ENCODE measurements around the gene FFAR3.
A peak's percentile ranks its signal among the peaks of the same experiment; 100 is the strongest.
"Not testable (repeated sequence)": the region's sequence is repeated elsewhere in the genome, so short reads cannot be mapped to it uniquely, and the experiment has no call there.

The FFAR3 gene

GRCh38 chr19:35351411-35352176 lies 6.7 kb upstream of the FFAR3 start:
- DNase-seq, result no peak

- DNase-seq, result no peak
Measured at GRCh38 chr19:35352177-35352447, 6.1 kb upstream of the FFAR3 start.

GRCh38 chr19:35352448-35353304 lies 5.6 kb upstream of the FFAR3 start:
- peak; percentile 66 to 74 for DNase-seq

GRCh38 chr19:35353635-35354034 lies 4.6 kb upstream of the FFAR3 start:
- DNase-seq, result no peak

- no peak for DNase-seq
Measured at GRCh38 chr19:35354898-35355297, 3.4 kb upstream of the FFAR3 start.

- DNase-seq, result no peak
Measured at GRCh38 chr19:35355791-35356460, 2.3 kb upstream of the FFAR3 start.

- not testable (repeated sequence) for DNase-seq
Measured at GRCh38 chr19:35358834-35359233, 574 bp downstream of the FFAR3 start.

- DNase-seq, result not testable (repeated sequence)
Measured at GRCh38 chr19:35359395-35359794, 1.1 kb downstream of the FFAR3 start.

- DNase-seq, result not testable (repeated sequence)
Measured at GRCh38 chr19:35360081-35360480, 1.8 kb downstream of the FFAR3 start.

GRCh38 chr19:35360880-35361420 lies 2.7 kb downstream of the FFAR3 start:
- no peak for DNase-seq

GRCh38 chr19:35362261-35363000 lies 4.2 kb downstream of the FFAR3 start:
- DNase-seq, result no peak

- no peak for DNase-seq
Measured at GRCh38 chr19:35363001-35363590, 4.8 kb downstream of the FFAR3 start.

GRCh38 chr19:35363711-35364425 lies 5.6 kb downstream of the FFAR3 start:
- DNase-seq, result no peak

- DNase-seq, result no peak
Measured at GRCh38 chr19:35365303-35365702, 7.0 kb downstream of the FFAR3 start.

- no peak for DNase-seq
Measured at GRCh38 chr19:35368378-35368777, 10.1 kb downstream of the FFAR3 start.

- no peak for DNase-seq
Measured at GRCh38 chr19:35369522-35369921, 11.3 kb downstream of the FFAR3 start.

GRCh38 chr19:35370722-35371121 lies 12.5 kb downstream of the FFAR3 start, which contains the start of gene GPR42:
Gene GPR42 (plus strand): TSS chr19:35371068. CDS start chr19:35371360, 292 bp downstream.
- no peak for DNase-seq

GRCh38 chr19:35373492-35373891 lies 15.2 kb downstream of the FFAR3 start:
- no peak for DNase-seq

- not testable (repeated sequence) for DNase-seq
Measured at GRCh38 chr19:35374031-35374430, 15.8 kb downstream of the FFAR3 start.

- DNase-seq, result peak in 1 of 2 experiments; percentile 17
Measured at GRCh38 chr19:35375505-35376307, 17.4 kb downstream of the FFAR3 start.

GRCh38 chr19:35377656-35378055 lies 19.4 kb downstream of the FFAR3 start:
- no peak for DNase-seq

Data from NCI-H524 (cell line).